ENCODE data around the gene PPP2R2B. TPM values are rescaled to one million over a fixed set of nuclear protein-coding genes. Genes with fewer than 3 reads are reported as not detected.

PPP2R2B gene
- polyA plus RNA-seq, 1 donor: 0.76 TPM

DNA sequence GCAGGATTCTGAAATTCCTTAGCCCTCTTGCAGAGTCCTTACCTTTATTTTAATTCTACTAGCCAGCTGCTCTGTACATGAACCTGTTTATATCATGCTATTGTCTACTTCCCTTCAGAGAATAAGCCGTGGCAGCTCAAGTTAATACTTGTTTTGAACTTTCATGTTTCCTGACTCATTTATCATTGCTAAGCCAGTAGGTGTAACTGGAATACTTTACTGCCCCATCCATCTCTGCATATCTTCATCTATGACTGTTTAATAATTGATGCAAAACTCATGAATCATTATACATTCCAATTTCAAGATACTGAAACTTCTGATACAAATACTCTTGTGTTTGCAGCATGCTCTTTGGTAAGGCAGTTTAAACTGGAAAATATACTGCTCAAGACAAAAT is 174.7 kb downstream of the PPP2R2B start:
- DNase-seq (ENCODE audit: low read depth): no peak

DNA sequence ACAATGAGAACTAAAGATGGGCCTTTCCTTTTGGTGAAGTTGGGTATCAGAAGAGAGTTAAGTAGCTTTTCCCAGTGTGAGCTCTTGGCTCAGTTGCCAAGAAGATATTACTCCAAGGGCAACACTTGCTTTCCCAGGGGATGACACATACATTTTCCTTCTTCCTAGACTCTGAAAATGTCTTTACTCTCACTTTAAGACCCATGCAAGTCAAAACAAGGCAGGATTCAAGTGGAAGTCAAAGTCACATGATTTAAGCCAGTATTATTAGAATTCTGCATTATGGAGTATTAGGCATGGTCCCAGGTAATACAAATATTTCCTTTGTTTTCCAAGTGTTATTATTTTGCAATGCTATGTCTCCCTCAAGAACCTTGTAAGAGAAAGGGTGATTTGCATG is 175.1 kb downstream of the PPP2R2B start:
- DNase-seq (ENCODE audit: low read depth): no peak

GRCh38 chr5:146699664-146700418 is 178.7 kb downstream of the PPP2R2B start:
- no peak for DNase-seq (ENCODE audit: low read depth)

GRCh38 chr5:146699138-146699537 is 179.4 kb downstream of the PPP2R2B start:
- no peak for DNase-seq (ENCODE audit: low read depth)

DNA sequence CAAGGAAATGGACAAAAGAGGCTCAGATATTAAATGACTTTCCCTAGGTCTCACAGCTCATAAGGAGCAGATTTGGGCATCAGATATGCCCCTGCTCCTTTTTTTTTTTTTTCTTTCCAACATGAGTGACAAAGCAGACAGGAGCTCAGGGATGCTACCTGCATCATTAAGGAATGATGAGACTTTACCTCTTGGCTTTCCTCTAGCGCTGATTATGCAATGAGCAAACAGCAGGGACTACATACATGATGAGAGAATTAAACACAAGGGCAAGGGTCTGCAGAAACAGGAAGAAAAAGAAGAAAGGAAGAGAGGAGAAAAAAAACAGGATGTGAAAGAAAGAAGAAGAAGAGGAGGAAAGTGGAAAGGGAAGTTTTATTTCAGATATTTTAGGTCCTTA is 179.9 kb downstream of the PPP2R2B start:
- no peak for DNase-seq (ENCODE audit: low read depth)

DNA sequence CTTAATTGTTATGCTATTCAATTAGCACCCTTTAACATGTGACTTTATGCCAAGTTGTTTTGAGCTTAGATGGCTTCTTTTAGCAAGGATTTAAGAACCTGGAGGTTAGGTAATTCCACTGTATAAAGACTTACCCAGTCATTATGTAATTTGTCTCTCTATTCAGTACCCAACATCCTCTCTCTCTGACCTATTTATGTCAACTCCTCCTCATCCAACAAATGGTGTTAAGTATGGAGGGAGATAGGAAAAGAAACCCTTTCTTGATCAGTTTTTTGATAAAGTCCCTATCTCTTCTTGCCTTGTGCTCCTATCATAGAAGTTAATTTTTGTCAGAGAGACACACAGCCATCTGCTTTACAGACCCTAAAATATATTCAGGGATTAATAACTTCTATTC is 181.3 kb downstream of the PPP2R2B start:
- no peak for DNase-seq (ENCODE audit: low read depth)

DNA sequence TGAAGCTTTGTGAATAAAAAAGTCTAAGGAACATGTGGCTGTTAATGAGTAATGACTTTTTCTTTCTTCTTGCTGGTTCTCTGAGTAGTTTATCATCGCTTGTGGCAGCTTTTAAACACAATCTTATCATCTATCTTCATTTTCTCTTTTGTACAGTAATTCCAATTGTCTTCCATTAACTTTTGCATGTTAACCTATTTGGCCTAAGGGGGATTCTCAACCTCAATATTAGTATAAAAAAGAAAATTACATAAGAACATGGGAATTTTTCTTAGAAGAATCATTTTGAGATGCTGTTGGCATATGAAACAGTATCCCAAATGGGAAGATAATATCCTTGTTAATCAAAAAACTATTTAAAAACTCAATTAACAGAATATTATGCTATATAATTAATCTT is 182.9 kb downstream of the PPP2R2B start:
- no peak for DNase-seq (ENCODE audit: low read depth)

GRCh38 chr5:146690880-146691355 is 187.6 kb downstream of the PPP2R2B start:
- no peak for DNase-seq (ENCODE audit: low read depth)

DNA sequence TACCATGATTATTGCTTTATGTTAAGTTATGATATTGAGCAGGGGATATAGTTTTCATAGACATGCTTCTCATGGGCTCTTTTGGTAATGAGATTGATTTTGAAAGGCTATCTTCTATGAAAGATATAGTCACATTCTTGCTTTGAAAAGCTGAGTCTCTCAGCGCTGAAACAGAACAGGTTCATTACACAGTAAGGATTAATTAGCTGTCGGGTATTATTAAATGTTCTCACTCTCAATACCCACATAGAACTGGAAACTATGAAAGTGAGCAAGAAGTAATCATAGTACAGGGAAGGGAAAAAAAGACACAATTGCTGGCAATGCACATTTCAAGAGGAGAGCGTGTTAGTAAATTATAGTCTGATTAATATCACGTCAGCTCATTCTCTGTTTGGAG is 190.9 kb downstream of the PPP2R2B start:
- DNase-seq (ENCODE audit: low read depth): no peak

DNA sequence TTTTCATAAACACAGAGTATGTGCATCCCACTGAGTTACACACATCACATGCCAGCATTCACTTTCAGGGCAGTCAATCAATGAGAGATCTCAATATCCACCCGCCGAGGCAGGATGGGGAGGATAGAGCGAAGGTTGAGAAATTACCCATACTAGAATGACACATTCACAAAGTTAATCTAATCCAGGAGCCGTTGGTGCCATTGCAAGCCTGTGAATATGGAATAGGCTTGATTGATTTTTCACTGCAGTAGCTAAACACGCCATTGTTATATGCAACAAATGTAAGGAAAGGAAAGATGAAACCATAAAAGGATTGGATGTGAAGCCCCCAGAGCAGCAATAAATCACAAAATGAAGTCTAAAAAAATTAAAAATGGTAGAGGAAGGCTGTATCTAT is 194.7 kb downstream of the PPP2R2B start:
- no peak for DNase-seq (ENCODE audit: low read depth)

GRCh38 chr5:146682899-146683532 is 195.5 kb downstream of the PPP2R2B start:
- no peak for DNase-seq (ENCODE audit: low read depth)

- DNase-seq (ENCODE audit: low read depth): no peak
Observed at GRCh38 chr5:146681585-146682105, 196.9 kb downstream of the PPP2R2B start.

DNA sequence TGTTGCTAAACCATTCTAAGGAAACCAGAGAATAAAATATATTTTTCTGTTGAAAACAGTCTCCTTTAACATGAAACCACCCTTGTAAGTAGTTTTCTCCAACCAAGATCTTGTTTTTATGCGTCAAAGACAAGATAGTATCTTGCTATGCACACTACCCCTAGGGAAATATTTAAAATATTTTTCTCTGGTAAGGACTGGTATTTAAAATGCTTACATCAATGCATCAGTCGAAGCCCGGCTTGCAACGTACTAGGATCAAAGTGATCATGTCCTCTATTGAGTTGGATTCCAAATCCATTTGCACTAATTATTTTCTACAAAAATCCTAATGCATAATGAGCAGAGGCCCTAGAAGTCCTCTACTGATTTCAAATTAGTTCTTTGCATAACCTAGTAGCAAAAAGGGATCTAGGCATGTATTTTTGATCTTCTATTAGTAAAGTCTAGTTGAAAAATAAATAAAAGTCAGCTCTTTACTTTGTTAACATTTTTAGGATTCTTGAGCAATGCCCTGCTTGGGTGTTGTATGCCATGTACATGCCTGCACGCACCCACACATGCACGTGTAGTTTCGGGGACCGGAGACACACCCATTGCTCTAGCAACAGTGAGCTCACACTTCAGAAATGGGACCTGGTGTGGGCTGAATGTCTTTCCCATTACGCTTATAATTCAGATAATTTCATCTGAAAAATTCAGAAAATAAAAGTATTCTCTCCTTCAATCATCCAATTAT is 197.5 kb downstream of the PPP2R2B start:
- no peak for DNase-seq (ENCODE audit: low read depth)

GRCh38 chr5:146675636-146676035 is 202.9 kb downstream of the PPP2R2B start:
- DNase-seq (ENCODE audit: low read depth): no peak

- no peak for DNase-seq (ENCODE audit: low read depth)
Observed at GRCh38 chr5:146672866-146673265, 205.7 kb downstream of the PPP2R2B start.

DNA sequence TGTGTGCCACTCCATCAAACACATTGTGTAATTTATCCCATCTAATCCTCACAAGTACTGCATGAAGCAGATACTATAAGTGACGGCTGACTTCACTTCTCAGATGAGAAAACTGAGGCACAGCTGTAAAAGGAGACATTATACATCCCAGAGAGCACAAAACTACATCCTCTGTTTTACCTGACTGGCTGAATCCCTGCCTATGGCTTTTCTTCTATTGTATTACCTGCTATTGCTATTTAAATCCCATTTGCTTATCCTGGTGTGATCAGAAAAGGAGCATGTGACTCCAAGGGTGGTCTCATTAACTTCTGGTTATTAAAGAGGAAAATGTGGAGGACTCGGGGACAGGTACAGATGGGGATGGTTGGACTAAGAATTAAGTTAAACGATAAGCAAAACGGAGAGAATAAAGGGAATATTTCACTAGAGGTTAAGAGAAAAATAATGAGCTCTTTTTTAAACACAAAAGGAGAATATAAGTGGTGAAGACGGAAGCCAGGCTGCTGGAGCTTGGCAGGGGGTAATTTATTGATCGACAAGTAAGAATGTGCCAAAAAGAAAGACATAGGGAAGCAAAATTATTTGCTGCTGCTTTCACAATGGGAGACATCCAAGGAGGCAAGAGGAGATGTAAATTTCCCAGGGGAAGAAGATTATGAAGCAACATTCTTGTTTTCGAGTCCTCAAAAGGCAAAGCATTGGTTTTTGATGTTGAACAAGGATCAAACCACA is 206.8 kb downstream of the PPP2R2B start:
- DNase-seq (ENCODE audit: low read depth): no peak

DNA sequence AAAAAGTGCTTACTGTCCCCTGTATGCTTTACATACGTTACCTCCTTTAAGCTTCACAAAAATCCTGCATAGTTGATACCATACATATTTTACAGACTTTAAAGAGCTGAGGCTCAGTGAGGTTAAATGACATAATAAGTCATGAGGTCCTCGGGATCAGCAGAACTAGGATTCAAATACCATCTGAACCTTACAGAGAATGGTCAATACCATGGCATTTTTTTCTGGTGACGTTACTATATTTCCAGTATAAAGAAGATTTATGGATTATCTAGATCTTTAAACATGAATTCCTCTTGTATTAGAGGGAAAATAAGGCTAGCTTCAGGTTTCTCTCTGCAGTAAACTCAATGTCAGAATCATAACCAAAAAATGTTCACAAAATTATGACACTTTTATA is 208.9 kb downstream of the PPP2R2B start:
- no peak for DNase-seq (ENCODE audit: low read depth)

GRCh38 chr5:146667633-146668272 is 210.8 kb downstream of the PPP2R2B start:
- DNase-seq (ENCODE audit: low read depth): no peak

DNA sequence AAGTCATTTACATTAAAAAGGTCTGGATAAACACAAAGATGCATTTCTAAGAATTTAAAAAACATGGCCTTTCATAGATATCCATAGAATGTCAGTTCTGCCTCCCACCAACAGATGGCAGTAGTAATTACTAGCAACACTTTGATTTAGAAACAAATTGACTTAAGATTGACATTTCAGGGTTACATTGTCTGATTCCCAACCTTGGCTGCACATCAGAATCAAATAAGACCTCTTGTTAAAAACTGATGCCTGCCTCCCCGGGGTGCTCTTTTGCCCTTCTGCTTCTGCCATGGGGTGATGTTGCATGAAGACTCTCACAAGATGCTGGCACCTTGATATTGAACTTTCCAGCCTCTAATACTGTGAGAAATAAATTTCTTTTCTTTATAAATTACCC is 216.3 kb downstream of the PPP2R2B start:
- DNase-seq (ENCODE audit: low read depth): no peak

DNA sequence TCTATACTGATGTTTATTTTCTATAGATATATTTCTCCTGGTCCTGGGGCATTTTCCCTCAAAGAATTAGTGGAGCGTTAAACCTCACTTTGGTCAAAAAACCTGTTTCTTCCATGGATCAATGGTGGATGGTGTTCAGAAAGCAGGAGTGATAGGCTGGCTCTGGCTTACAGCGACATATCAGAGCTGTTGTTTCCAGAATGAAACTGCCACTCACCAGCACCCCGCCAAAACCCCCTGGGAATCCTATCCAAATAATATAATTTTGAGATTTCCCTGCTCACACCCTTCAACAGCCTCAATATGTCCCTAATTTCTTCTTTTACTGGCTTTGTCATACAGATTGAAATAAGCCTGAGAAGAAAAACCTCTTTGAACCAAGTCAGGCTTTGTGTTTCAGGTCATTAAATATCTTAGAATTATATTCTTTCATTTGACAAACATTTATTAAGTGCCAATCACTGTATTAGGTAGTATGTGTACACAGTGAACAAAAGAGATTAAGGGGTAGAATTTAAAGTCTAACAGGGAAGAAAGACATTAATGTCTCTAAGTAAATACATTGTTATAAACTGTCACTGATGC is 218.1 kb downstream of the PPP2R2B start:
- no peak for DNase-seq (ENCODE audit: low read depth)

- no peak for DNase-seq (ENCODE audit: low read depth)
Observed at GRCh38 chr5:146659961-146660360, 218.6 kb downstream of the PPP2R2B start.

Data from forelimb muscle (tissue), 1 donor.